ENCODE results near the gene SKAP2.

SKAP2 gene

DNA sequence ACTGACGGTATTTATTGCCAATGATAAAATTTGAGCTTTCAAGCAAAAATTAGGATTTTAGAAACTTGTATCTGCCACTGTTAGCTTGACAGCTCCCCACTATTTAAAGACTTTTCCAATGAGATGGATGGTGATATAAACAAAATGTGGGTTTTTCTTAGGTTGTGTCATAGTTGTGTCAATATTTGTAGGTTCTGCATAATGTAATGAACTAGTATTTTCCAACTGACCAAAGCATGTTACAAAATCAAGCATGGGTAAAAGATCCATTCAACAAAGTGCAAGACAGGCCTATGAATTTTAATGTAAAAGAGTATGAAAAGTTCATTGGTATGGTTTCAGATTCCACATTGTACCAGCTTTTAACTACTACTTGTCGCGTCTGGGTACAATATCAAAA, 165.6 kb downstream of the SKAP2 start (continued):
- TF ChIP-seq ZNF292 (tag by site-specific recombination; IDR thresholded peaks at IDR 0.05; ENCODE audit: borderline replicate concordance, low read depth) (no peak), ZXDB (tag by site-specific recombination; IDR thresholded peaks at IDR 0.05) (no peak), ZNF114 (tag by site-specific recombination; IDR thresholded peaks at IDR 0.05) (no peak), ZNF76 (tag by site-specific recombination; IDR thresholded peaks at IDR 0.05; ENCODE audit: borderline replicate concordance, low read depth) (no peak), ZNF580 (tag by site-specific recombination; IDR thresholded peaks at IDR 0.05) (no peak)

- Histone ChIP-seq H3K4me3 (ENCODE audit: low read depth, low read length) (no peak overlapping the region), H3K9me3 (ENCODE audit: control insufficient read depth, insufficient read depth, low read depth, low read length) (no peaks in the 10 kb centered on the region), H3K36me3 (ENCODE audit: control insufficient read depth in 2 of 2, insufficient read depth in 1 of 2, low read length in 2 of 2) (no peaks in the 10 kb centered on the region), H3K4me1 (ENCODE audit: control insufficient read depth, insufficient read depth, low read length) (peaks cover 14% of the 10 kb centered on the region), H3K27ac (ENCODE audit: extremely low read depth, low read depth, low read length) (no peak overlapping the region)
- CTCF ChIA-PET = interaction anchor here (0.6 to 1.4 kb wide), 5 partner anchors 11 to 300 kb away, joined by 3 to 6 read pairs (median 5); no protein-coding TSS in a partner anchor
- POLR2A ChIA-PET = no interaction called here
- TF ChIP-seq AEBP2 (tag by site-specific recombination; IDR thresholded peaks at IDR 0.05; ENCODE audit: borderline replicate concordance) (no peak), ZNF157 (tag by site-specific recombination; IDR thresholded peaks at IDR 0.05) (no peak), ZNF26 (tag by site-specific recombination; IDR thresholded peaks at IDR 0.05) (no peak), YY1 (tag by site-specific recombination; IDR thresholded peaks at IDR 0.05) (no peak), ZNF2 (tag by site-specific recombination; IDR thresholded peaks at IDR 0.05) (no peak), KLF7 (tag by site-specific recombination; IDR thresholded peaks at IDR 0.05; ENCODE audit: borderline replicate concordance) (no peak), ZNF302 (tag by site-specific recombination; IDR thresholded peaks at IDR 0.05; ENCODE audit: low read depth) (no peak)
- TF ChIP-seq, protein P1, sequence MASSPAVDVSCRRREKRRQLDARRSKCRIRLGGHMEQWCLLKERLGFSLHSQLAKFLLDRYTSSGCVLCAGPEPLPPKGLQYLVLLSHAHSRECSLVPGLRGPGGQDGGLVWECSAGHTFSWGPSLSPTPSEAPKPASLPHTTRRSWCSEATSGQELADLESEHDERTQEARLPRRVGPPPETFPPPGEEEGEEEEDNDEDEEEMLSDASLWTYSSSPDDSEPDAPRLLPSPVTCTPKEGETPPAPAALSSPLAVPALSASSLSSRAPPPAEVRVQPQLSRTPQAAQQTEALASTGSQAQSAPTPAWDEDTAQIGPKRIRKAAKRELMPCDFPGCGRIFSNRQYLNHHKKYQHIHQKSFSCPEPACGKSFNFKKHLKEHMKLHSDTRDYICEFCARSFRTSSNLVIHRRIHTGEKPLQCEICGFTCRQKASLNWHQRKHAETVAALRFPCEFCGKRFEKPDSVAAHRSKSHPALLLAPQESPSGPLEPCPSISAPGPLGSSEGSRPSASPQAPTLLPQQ (tag by site-specific recombination; IDR thresholded peaks at IDR 0.05) = no peak
- TF ChIP-seq, protein P2, sequence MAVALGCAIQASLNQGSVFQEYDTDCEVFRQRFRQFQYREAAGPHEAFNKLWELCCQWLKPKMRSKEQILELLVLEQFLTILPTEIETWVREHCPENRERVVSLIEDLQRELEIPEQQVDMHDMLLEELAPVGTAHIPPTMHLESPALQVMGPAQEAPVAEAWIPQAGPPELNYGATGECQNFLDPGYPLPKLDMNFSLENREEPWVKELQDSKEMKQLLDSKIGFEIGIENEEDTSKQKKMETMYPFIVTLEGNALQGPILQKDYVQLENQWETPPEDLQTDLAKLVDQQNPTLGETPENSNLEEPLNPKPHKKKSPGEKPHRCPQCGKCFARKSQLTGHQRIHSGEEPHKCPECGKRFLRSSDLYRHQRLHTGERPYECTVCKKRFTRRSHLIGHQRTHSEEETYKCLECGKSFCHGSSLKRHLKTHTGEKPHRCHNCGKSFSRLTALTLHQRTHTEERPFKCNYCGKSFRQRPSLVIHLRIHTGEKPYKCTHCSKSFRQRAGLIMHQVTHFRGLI (tag by site-specific recombination; IDR thresholded peaks at IDR 0.05) = no peak
- TF ChIP-seq, protein P3, sequence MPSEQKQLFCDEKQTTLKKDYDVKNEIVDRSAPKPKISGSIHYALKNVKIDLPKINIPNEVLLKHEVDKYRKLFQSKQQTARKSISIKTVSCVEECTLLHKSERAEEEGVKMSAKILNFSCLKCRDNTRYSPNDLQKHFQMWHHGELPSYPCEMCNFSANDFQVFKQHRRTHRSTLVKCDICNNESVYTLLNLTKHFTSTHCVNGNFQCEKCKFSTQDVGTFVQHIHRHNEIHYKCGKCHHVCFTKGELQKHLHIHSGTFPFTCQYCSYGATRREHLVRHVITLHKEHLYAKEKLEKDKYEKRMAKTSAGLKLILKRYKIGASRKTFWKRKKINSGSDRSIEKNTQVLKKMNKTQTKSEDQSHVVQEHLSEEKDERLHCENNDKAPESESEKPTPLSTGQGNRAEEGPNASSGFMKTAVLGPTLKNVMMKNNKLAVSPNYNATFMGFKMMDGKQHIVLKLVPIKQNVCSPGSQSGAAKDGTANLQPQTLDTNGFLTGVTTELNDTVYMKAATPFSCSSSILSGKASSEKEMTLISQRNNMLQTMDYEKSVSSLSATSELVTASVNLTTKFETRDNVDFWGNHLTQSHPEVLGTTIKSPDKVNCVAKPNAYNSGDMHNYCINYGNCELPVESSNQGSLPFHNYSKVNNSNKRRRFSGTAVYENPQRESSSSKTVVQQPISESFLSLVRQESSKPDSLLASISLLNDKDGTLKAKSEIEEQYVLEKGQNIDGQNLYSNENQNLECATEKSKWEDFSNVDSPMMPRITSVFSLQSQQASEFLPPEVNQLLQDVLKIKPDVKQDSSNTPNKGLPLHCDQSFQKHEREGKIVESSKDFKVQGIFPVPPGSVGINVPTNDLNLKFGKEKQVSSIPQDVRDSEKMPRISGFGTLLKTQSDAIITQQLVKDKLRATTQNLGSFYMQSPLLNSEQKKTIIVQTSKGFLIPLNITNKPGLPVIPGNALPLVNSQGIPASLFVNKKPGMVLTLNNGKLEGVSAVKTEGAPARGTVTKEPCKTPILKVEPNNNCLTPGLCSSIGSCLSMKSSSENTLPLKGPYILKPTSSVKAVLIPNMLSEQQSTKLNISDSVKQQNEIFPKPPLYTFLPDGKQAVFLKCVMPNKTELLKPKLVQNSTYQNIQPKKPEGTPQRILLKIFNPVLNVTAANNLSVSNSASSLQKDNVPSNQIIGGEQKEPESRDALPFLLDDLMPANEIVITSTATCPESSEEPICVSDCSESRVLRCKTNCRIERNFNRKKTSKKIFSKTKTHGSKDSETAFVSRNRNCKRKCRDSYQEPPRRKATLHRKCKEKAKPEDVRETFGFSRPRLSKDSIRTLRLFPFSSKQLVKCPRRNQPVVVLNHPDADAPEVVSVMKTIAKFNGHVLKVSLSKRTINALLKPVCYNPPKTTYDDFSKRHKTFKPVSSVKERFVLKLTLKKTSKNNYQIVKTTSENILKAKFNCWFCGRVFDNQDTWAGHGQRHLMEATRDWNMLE (tag by site-specific recombination; conservative IDR thresholded peaks at IDR 0.05; ENCODE audit: low read depth) = no peak
- TF ChIP-seq, protein P4, sequence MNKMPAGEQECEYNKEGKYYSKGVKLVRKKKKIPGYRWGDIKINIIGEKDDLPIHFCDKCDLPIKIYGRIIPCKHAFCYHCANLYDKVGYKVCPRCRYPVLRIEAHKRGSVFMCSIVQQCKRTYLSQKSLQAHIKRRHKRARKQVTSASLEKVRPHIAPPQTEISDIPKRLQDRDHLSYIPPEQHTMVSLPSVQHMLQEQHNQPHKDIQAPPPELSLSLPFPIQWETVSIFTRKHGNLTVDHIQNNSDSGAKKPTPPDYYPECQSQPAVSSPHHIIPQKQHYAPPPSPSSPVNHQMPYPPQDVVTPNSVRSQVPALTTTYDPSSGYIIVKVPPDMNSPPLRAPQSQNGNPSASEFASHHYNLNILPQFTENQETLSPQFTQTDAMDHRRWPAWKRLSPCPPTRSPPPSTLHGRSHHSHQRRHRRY (tag by site-specific recombination; IDR thresholded peaks at IDR 0.05) = no peak
- TF ChIP-seq, protein P5, sequence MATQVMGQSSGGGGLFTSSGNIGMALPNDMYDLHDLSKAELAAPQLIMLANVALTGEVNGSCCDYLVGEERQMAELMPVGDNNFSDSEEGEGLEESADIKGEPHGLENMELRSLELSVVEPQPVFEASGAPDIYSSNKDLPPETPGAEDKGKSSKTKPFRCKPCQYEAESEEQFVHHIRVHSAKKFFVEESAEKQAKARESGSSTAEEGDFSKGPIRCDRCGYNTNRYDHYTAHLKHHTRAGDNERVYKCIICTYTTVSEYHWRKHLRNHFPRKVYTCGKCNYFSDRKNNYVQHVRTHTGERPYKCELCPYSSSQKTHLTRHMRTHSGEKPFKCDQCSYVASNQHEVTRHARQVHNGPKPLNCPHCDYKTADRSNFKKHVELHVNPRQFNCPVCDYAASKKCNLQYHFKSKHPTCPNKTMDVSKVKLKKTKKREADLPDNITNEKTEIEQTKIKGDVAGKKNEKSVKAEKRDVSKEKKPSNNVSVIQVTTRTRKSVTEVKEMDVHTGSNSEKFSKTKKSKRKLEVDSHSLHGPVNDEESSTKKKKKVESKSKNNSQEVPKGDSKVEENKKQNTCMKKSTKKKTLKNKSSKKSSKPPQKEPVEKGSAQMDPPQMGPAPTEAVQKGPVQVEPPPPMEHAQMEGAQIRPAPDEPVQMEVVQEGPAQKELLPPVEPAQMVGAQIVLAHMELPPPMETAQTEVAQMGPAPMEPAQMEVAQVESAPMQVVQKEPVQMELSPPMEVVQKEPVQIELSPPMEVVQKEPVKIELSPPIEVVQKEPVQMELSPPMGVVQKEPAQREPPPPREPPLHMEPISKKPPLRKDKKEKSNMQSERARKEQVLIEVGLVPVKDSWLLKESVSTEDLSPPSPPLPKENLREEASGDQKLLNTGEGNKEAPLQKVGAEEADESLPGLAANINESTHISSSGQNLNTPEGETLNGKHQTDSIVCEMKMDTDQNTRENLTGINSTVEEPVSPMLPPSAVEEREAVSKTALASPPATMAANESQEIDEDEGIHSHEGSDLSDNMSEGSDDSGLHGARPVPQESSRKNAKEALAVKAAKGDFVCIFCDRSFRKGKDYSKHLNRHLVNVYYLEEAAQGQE (tag by site-specific recombination; IDR thresholded peaks at IDR 0.05) = no peak
Observed at GRCh38 chr7:26698194-26698593, 166.2 kb downstream of the SKAP2 start.
